Activated naive CD4-positive, alpha-beta T cell treated with anti-CD3 and anti-CD28 coated beads, Interleukin-2, amount 10 ng/mL, durations not matched to agents 5 hours and 36 hours (primary cell): Measurements from ENCODE around the gene TTL. TPM values are rescaled to one million over a fixed set of nuclear protein-coding genes. Genes with fewer than 3 reads are reported as not detected.

Experiments used
- total RNA-seq, 2 experiments: library from RNA; stranded (reverse); gene quantifications; one replicate each; pipeline ENCODE4 v1.2.3, GENCODE V29; 2021

The TTL gene
- 10 to 100 TPM; 29.5 TPM for total RNA-seq

DNA sequence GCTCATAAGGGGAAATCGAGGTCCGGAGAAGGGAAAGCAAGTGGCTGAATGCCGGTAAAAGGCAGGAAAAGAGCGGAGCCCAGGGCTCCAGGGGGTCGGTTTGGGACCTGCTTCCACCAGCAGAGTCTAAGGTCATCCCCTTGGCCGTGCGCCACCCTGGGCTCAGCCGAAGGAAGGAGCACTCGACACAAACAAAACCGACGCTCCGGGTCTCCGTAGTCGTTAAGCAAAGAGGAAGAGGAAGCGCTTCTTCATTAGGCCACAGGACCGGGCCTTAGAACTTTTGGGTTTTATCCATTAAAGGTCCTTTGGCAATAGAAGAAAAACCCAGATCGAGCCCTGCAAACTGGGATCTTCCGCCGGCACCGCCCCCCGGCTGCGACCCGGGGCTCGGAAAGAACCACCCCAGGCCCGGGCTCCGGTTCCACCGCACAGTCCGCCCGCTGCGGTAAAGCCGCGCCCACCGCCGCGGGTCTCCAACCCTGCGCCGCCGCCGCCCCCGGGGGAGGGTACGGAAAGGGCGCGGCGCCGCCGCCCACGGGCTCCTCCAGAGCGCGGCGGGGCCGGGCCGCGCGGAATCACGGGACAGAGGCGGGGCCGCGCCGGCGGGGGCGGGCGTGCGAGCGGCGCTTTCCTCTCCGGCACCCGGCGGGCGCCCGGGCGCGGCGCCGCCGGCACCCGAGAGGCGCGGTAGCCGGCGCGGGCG, at the start of gene TTL:
Gene TTL (plus strand): TSS at position 629 of the 706 bp plus-strand sequence. CDS start 189 bp downstream, outside the sequence.

DNA sequence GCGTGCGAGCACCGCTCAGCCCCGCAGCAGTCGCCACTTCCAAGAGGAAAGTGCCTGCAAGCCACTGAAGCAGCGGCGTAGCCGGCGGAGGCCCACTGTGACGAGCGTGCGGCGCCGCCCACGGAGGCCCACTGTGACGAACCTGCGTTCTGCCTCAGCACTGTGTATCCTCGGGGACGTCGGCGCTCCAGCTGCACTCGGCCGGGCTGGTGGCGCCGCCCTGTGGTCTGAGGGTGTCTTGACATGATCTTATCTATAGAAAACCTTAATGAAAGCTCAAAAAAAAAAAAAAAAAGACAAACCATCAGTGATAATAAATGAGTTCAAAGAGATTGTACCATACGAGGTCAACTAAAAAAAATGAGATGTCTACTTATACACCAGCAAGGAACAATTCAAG, 48.5 kb upstream of the TTL start, which contains the start of gene RGPD8:
Gene RGPD8 (minus strand): TSS at position 166 of the 400 bp plus-strand sequence. CDS start 192 bp downstream, outside the sequence.

DNA sequence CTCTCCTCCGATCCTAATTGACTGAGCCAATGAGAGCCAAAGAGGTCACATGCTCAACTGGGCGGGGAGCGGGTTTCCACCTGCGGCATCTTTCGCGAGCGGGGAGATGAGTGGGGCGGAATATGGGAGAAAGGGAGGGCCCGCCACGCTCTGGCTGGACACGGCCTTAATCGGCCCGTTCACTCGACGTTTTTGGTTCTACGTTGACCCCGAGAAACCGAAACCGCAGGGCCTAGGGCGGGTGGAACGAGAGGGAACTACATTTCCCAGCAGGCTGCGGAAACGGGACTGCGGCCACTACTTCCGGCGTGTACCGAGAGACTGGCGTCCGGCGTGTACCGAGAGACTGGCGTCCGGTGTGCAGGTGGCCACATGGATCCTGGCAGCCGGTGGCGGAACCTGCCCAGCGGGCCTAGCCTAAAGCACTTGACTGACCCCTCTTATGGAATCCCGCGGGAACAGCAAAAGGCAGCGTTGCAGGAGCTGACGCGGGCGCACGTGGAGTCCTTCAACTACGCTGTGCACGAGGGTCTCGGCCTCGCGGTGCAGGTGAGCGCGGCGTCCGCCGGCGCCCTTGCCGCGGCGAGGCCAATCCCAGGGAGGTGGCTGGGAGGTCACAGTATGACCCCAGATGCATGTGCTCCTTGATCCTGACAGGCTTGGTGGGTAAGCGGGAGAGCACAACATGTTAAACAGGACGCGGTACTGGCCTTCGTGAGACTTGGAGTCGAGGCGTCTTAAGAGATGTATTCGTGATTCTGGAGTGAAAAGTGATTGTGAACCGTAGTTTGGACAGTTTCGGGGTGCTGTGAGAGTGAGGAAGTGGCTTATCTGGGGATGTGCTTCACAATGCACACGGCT, 60.4 kb downstream of the TTL start, which contains the start of gene POLR1B:
Gene POLR1B (plus strand): TSS at position 343 of the 861 bp plus-strand sequence. CDS start 30 bp downstream, at position 373.

DNA sequence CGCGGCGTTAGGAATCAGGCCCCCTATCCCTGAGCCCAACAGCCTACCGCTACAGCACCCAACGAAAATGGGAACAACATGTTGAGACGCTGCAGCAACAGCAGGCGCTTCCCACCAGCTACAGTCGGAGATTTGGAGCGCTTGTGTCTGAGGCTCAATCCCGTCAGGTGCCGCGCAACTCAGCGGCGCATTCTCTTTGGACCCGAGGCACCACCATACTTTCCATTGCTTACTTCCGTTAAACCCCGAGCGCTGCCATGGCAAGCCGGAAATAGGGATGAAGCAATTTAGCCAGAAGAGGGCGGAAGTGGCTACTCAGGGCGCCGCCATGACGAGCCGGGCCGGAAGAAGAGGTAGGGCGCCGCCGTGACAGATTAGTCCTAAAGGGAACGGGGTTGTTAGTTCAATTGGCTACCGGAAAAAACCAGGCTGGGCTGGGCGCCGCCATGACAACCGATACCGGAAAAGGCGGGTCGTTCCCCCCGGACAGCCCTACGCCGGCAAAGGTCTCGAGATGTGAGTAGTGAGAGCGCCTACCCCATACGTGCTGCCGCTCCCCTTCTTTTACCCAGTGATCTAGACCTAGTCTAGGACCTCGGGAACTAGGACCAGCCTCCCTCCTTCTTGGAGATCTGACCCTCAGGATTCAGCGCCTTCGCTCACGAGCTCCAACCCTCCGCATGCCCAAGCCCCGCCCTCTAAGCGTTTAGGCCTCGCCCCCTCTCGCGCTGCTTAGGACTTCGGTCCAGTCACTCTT, 102.4 kb downstream of the TTL start, which contains the start of gene CHCHD5:
Gene CHCHD5 (plus strand): TSS at position 476 of the 757 bp plus-strand sequence. CDS start 39 bp downstream, at position 515.

Other genes starting within 250 kb of the TTL start
- gene ZC3H8, start 227.1 kb upstream of the TTL start, total RNA-seq, result 10 to 100 TPM; 16.8 to 19.2 TPM
- 10 to 100 TPM; 14.7 to 16.4 TPM for gene ZC3H6, start 206.6 kb upstream of the TTL start, total RNA-seq
- gene RGPD8, start 48.5 kb upstream of the TTL start, total RNA-seq, result 1 to 10 TPM; 8.9 to 9.0 TPM
- gene POLR1B, start 60.3 kb downstream of the TTL start, total RNA-seq, result 10 to 100 TPM; 28.8 to 36.5 TPM
- gene CHCHD5, start 102.5 kb downstream of the TTL start, total RNA-seq, result 10 to 100 TPM; 37.3 to 40.4 TPM
- gene SLC20A1, start 163.8 kb downstream of the TTL start, total RNA-seq, result 100 to 1,000 TPM; 138 to 141 TPM
- gene NT5DC4, start 238.9 kb downstream of the TTL start, total RNA-seq, result not detected